Measurements from ENCODE around the gene OCA2. TPM values are rescaled to one million over a fixed set of nuclear protein-coding genes. Genes with fewer than 3 reads are reported as not detected.

Gene OCA2
- polyA plus RNA-seq, 1 donor (not counting 4 experiments of a cell fraction or from before 2014, with no cell fraction given): 0.05 TPM

- no peak overlapping the region for H3K9ac ChIP-seq (ENCODE audit: control insufficient read depth, extremely low read depth, insufficient read depth, low read length)
- H3K4me3 ChIP-seq (ENCODE audit: control insufficient read depth in 2 of 3, extremely low read depth in 1 of 3, insufficient read depth in 2 of 3, low read depth in 1 of 3, low read length in 3 of 3): no peak overlapping the region
- H4K20me1 ChIP-seq (ENCODE audit: control insufficient read depth, extremely low read depth, insufficient read depth, low read length): no peaks in the 10 kb centered on the region
- H2AFZ ChIP-seq (ENCODE audit: control insufficient read depth, low read length): no peak overlapping the region
- H3K36me3 ChIP-seq (ENCODE audit: control insufficient read depth in 2 of 2, extremely low read depth in 1 of 2, insufficient read depth in 2 of 2, low read length in 2 of 2): no peaks in the 10 kb centered on the region
- no peaks in the 10 kb centered on the region for H3K79me2 ChIP-seq (ENCODE audit: control insufficient read depth, insufficient read depth, low read length)
- TF ChIP-seq EZH2 (IDR thresholded peaks at IDR 0.05; ENCODE audit: low read length): no peak
- no peaks in the 10 kb centered on the region for H3K27me3 ChIP-seq (ENCODE audit: control insufficient read depth, extremely low read depth, insufficient read depth, low read length)
- DNase-seq (ENCODE audit: low read depth, low spot score): no peak
- H3K4me2 ChIP-seq (ENCODE audit: control insufficient read depth, extremely low read depth, insufficient read depth, low read depth, low read length): no peak overlapping the region
- no peak for FAIRE-seq
- no peak overlapping the region for H3K27ac ChIP-seq (ENCODE audit: control insufficient read depth, insufficient read depth, low read length)
- H3K9me1 ChIP-seq (ENCODE audit: control insufficient read depth, extremely low read depth, insufficient read depth, low read length): no peaks in the 10 kb centered on the region
- dilution Hi-C loops (cut with MboI; ENCODE audit: extremely low pct_ligation_motif_present, low sequenced_read_pairs): no loop called here
- peaks cover 5% of the 10 kb centered on the region for H3K9me3 ChIP-seq (ENCODE audit: control insufficient read depth, low read depth, low read length)
- H3K4me1 ChIP-seq (ENCODE audit: control insufficient read depth, extremely low read depth, insufficient read depth, low read length): no peaks in the 10 kb centered on the region
These were observed 104.9 kb downstream of the OCA2 start for GRCh38 chr15:27993996-27994780.

GRCh38 chr15:27993544-27993943, 105.6 kb downstream of the OCA2 start:
- dilution Hi-C loops (cut with MboI; ENCODE audit: extremely low pct_ligation_motif_present, low sequenced_read_pairs): no loop called here

More at GRCh38 chr15:27993544-27993943, 105.6 kb downstream of the OCA2 start:
- Histone ChIP-seq H3K9ac (ENCODE audit: control insufficient read depth, extremely low read depth, insufficient read depth, low read length) (no peak overlapping the region), H4K20me1 (ENCODE audit: control insufficient read depth, extremely low read depth, insufficient read depth, low read length) (no peaks in the 10 kb centered on the region), H3K9me3 (ENCODE audit: control insufficient read depth, low read depth, low read length) (peaks cover 5% of the 10 kb centered on the region), H3K4me1 (ENCODE audit: control insufficient read depth, extremely low read depth, insufficient read depth, low read length) (no peaks in the 10 kb centered on the region), H3K27ac (ENCODE audit: control insufficient read depth, insufficient read depth, low read length) (no peak overlapping the region), H2AFZ (ENCODE audit: control insufficient read depth, low read length) (no peak overlapping the region), H3K4me3 (ENCODE audit: control insufficient read depth in 2 of 3, extremely low read depth in 1 of 3, insufficient read depth in 2 of 3, low read depth in 1 of 3, low read length in 3 of 3) (no peak overlapping the region), H3K9me1 (ENCODE audit: control insufficient read depth, extremely low read depth, insufficient read depth, low read length) (no peaks in the 10 kb centered on the region), H3K27me3 (ENCODE audit: control insufficient read depth, extremely low read depth, insufficient read depth, low read length) (no peaks in the 10 kb centered on the region), H3K36me3 (ENCODE audit: control insufficient read depth in 2 of 2, extremely low read depth in 1 of 2, insufficient read depth in 2 of 2, low read length in 2 of 2) (no peaks in the 10 kb centered on the region), H3K79me2 (ENCODE audit: control insufficient read depth, insufficient read depth, low read length) (no peaks in the 10 kb centered on the region), H3K4me2 (ENCODE audit: control insufficient read depth, extremely low read depth, insufficient read depth, low read depth, low read length) (no peak overlapping the region)
- TF ChIP-seq EZH2 (IDR thresholded peaks at IDR 0.05; ENCODE audit: low read length) (no peak), CTCF (optimal IDR thresholded peaks at IDR 0.05 in 1 of 3, IDR thresholded peaks at IDR 0.05 in 1 of 3, conservative IDR thresholded peaks at IDR 0.05 in 1 of 3; ENCODE audit: extremely low read depth in 1 of 3, insufficient read depth in 2 of 3, low read length in 3 of 3) (no peak)
- no peak for FAIRE-seq
- no peak for DNase-seq (ENCODE audit: low read depth, low spot score)
